Pancreas (tissue), 10 donors: ENCODE measurements around the gene COQ10A. TPM values are rescaled to one million over a fixed set of nuclear protein-coding genes. Genes with fewer than 3 reads are reported as not detected.

Experiments
- ATAC-seq, 4 donors: fragments of 200-7000 bp; cut with Tn5 transposase; one replicate each; pipeline versions ENCODE4 v1.8.0 to v1.9.1; 2020; ENCODE audit warnings: mild to moderate bottlenecking in 4 of 4, moderate library complexity in 4 of 4
- DNase-seq, 6 donors: peaks; one replicate each; pipeline ENCODE4 v3.0.0-alpha.2; 2020
- FAIRE-seq: peaks from 2 replicates; lab custom pipeline; 2012; peaks lifted over from hg19 to GRCh38; lab: Jason Lieb, UNC
- H3K27ac ChIP-seq, 4 donors: fragments of 200-600 bp; sonication (generic); 1 replicate in 3 of 4; 2 replicates in 1 of 4; pipeline versions ENCODE4 v1.5.0 to v1.8.0; 2020
- H3K27me3 ChIP-seq, 4 donors: fragments of 200-600 bp; one replicate each; pipeline ENCODE4 v1.8.0; 2021
- H3K36me3 ChIP-seq, 3 donors: fragments of 200-600 bp; sonication (generic) in 1 of 3; one replicate each; pipeline versions ENCODE4 v1.5.0 to v1.8.0; 2020 to 2021
- H3K4me1 ChIP-seq, 3 donors: fragments of 200-600 bp; one replicate each; pipeline ENCODE4 v1.8.0; 2021
- H3K4me3 ChIP-seq, 4 donors: fragments of 200-600 bp; sonication (generic) in 2 of 4; one replicate each; pipeline versions ENCODE4 v1.5.0 to v1.8.0; 2020 to 2021
- H3K9me3 ChIP-seq, 4 donors: fragments of 200-600 bp; one replicate each; pipeline ENCODE4 v1.8.0; 2021
- CTCF ChIP-seq, 4 donors: fragments of 200-600 bp; sonication (generic) in 3 of 4; IDR thresholded peaks; one replicate each; pipeline versions ENCODE4 v1.5.0 to v1.8.0; 2021; ENCODE audit warnings: antibody characterized with exemption in 4 of 4
- WGBS, 2 donors: extraction: QIAGEN DNeasy Blood & Tissue Kit; methylation state at CpG; one replicate each; pipeline ENCODE4 v1.1.7; 2013; 5-methylcytosine and 5-hydroxymethylcytosine counted together
- intact Hi-C, 3 donors: fragments of 100-400 bp; cut with DNase I; formaldehyde crosslinking; loops; one replicate each; pipeline versions ENCODE4 v1.11.1 to v1.14.2; 2022
- polyA plus RNA-seq, 2 donors: library from polyadenylated mRNA; stranded (reverse); fragments of 200-250 nt; gene quantifications; one replicate each; pipeline ENCODE4 v1.2.3, GENCODE V29; 2013
- total RNA-seq, 6 donors: library from RNA; stranded (reverse); fragmentation: NEBNext Ultra II Directional in 4 of 6; extraction: Animal tissue kit (Norgen Biotek cat#: 25700) in 4 of 6; gene quantifications; one replicate each; pipeline versions ENCODE4 v1.2.1 to v1.2.4, GENCODE V29; 2021 to 2023
- donor health status: healthy with polysubstance abuse.
- donor health status: DM: no; HTN: no; CAD: no; lungs with moderate emphysema.
- donor health status: DM: no; HTN: no; CAD: no.
- donor health status: control.
- donor health status: control.
- donor health status: Bipolar disorder and iron deficiency.
- donor health status: DM: yes; HTN: yes; CAD: no.
- donor health status: DM: no; HTN: no; CAD: no.
- donor health status: DM: no; HTN: no; CAD: no.
- donor health status: DM: yes; HTN: yes; CAD: no.

The COQ10A gene
- 10 to 100 TPM in 4 of 6 donors, 1 to 10 TPM in 2; 8.0 to 12.9 (median 11.1) TPM for total RNA-seq
- polyA plus RNA-seq, result 10 to 100 TPM; 23.8 to 36.4 TPM

DNA sequence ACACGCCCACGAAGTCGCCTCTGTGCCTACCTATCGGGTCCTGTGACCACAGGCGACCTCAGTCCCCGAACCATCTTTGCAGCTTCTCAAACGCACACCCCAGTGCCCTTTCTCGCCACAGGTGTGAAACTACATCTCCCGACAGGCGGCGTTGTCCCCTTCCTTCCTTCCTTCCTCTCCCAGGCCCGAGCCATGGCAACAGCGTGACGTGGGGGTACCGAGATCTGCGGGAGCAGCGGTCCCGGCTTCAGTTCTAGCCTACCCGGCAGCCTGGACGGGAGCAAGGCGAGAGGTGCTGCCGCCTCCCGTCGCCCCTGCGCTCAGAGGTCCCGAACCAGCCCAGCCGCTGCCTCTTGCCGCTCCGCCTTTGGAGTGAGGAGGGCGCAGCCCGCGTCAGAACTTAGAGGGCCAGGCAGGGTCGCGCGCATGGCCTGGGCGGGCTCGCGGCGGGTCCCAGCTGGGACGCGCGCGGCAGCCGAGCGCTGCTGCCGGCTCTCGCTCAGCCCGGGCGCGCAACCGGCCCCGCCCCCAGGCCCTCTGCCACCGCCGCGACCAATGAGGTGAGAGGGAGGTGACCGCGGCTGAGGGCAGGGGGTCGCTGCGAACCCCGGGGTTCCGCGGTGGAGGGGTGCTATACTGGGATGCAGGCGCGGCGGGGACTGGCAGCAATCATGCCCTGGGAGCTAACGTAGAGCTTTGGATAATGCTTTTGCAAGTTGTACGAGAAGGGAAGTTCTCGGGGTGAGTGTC is at the start of gene COQ10A:
Gene COQ10A (plus strand): TSS at position 250 of the 750 bp plus-strand sequence. CDS start 177 bp downstream, at position 427.
- Histone ChIP-seq H3K36me3 (peaks cover 0 to 7% (median 0%) of the 10 kb centered on the region in 3 donors), H3K27me3 (no peaks in the 10 kb centered on the region), H3K27ac (peak within 1 kb of the TSS; percentile 94 to 98 (median 94)), H3K4me3 (peak within 1 kb of the TSS; percentile 74 to 94 (median 81)), H3K9me3 (no peaks in the 10 kb centered on the region), H3K4me1 (no peaks in the 10 kb centered on the region)
- TF ChIP-seq CTCF (IDR thresholded peaks at IDR 0.05), result peak; percentile 32 to 53 (median 52)
- no peak for FAIRE-seq
- intact Hi-C loops, result no loop called here
- 0 to 1% methylated on average over 34 to 68 of the region's 68 CpGs for WGBS, 2 donors
- peak; percentile 87 to 94 (median 90) for DNase-seq
- ATAC-seq, result peak; percentile 94 to 97 (median 94)

- peaks cover 0 to 25% (median 10%) of the 10 kb centered on the region in 3 donors for H3K4me1 ChIP-seq
- intact Hi-C loops, result no loop called here
- no peak for ATAC-seq
- H3K36me3 ChIP-seq, result peaks cover 0 to 6% (median 1%) of the 10 kb centered on the region in 3 donors
- WGBS, 2 donors, result 84 to 85% methylated on average over 9 of the region's 9 CpGs
- no peak for FAIRE-seq
- no peak for TF ChIP-seq CTCF (IDR thresholded peaks at IDR 0.05)
- no peaks in the 10 kb centered on the region for H3K9me3 ChIP-seq
- no peaks in the 10 kb centered on the region for H3K27me3 ChIP-seq
- DNase-seq, result no peak
- no peak overlapping the region for H3K4me3 ChIP-seq
- H3K27ac ChIP-seq, result no peak overlapping the region
Measured at GRCh38 chr12:56219840-56220239, 46.9 kb upstream of the COQ10A start.

DNA sequence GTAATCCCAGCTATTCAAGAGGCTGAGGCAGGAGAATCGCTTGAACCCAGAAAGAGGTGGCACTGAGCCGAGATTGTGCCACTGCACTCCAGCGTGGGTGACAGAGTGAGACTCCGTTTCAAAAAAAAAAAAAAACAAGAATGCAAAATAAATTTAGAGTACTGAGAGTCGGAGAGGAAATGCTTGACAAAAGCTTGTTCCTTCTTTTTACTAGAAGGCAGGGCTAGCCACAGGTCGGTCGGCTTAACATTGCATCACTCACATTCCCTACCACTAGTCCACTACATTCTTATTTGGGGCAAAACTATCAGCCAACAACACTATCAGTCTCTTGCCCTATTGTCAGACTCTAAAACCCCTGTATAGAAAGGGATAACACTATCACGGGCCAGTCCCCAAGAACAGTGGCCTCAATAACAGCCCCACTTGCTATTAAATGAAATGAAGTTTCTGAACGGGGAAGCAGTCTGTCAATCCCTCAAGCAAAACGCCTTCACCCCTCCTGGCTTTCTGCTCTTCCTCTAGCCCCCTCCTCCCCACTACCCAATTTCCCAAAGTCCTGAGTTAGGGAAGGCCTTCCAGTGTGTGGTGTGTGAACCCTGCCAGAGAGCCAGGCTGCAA is 46.0 kb upstream of the COQ10A start:
- H3K4me1 ChIP-seq, result peaks cover 0 to 28% (median 10%) of the 10 kb centered on the region in 3 donors
- no peaks in the 10 kb centered on the region for H3K9me3 ChIP-seq
- DNase-seq, result no peak
- H3K36me3 ChIP-seq, result no peaks in the 10 kb centered on the region
- H3K27me3 ChIP-seq, result no peaks in the 10 kb centered on the region
- H3K27ac ChIP-seq, result peak overlapping the region; percentile 89 to 99 (median 98)
- intact Hi-C loops, result no loop called here
- no peak for ATAC-seq
- WGBS, 2 donors, result 5 to 8% methylated on average over 10 of the region's 10 CpGs
- peak overlapping the region; percentile 42 to 69 (median 62) for H3K4me3 ChIP-seq
- no peak for TF ChIP-seq CTCF (IDR thresholded peaks at IDR 0.05)
- FAIRE-seq, result no peak

GRCh38 chr12:56221232-56221756 is 45.4 kb upstream of the COQ10A start:
- ATAC-seq, result peak; percentile 15 to 21 (median 16)
- intact Hi-C loops, result no loop called here
- FAIRE-seq, result no peak
- Histone ChIP-seq H3K9me3 (no peaks in the 10 kb centered on the region), H3K27me3 (no peaks in the 10 kb centered on the region), H3K4me3 (peak overlapping the region; percentile 42 to 69 (median 62)), H3K4me1 (peaks cover 0 to 28% (median 10%) of the 10 kb centered on the region in 3 donors), H3K36me3 (no peaks in the 10 kb centered on the region), H3K27ac (peak overlapping the region; percentile 89 to 99 (median 98))
- peak in 3 of 6 donors; percentile 55 to 77 (median 62) for DNase-seq
- 0 to 1% methylated on average over 18 to 21 of the region's 21 CpGs for WGBS, 2 donors
- TF ChIP-seq CTCF (IDR thresholded peaks at IDR 0.05), result no peak
